ENCODE measurements around the gene BPIFB1. TPM values are rescaled to one million over a fixed set of nuclear protein-coding genes. Genes with fewer than 3 reads are reported as not detected.
A peak's percentile ranks its signal among the peaks of the same experiment; 100 is the strongest.

Gene BPIFB1
- total RNA-seq, 1 experiment from 2014 or later, result not detected

GRCh38 chr20:33291830-33292355 is 8.9 kb downstream of the BPIFB1 start:
- DNase-seq (ENCODE audit: low read depth), result no peak

- DNase-seq (ENCODE audit: low read depth), result no peak
Measured at GRCh38 chr20:33296206-33296605, 13.2 kb downstream of the BPIFB1 start.

GRCh38 chr20:33298391-33298790 is 15.4 kb downstream of the BPIFB1 start:
- no peak for DNase-seq (ENCODE audit: low read depth)

- peak; percentile 53 for DNase-seq (ENCODE audit: low read depth)
Measured at GRCh38 chr20:33299111-33299603, 16.1 kb downstream of the BPIFB1 start.

GRCh38 chr20:33301192-33301930 is 18.3 kb downstream of the BPIFB1 start:
- DNase-seq (ENCODE audit: low read depth), result peak; percentile 71

- no peak for DNase-seq (ENCODE audit: low read depth)
Measured at GRCh38 chr20:33303595-33303994, 20.6 kb downstream of the BPIFB1 start.

GRCh38 chr20:33304046-33304445 is 21.0 kb downstream of the BPIFB1 start:
- DNase-seq (ENCODE audit: low read depth), result no peak

GRCh38 chr20:33305589-33306057 is 22.6 kb downstream of the BPIFB1 start:
- peak; percentile 91 for DNase-seq (ENCODE audit: low read depth)

GRCh38 chr20:33306228-33306627 is 23.2 kb downstream of the BPIFB1 start:
- no peak for DNase-seq (ENCODE audit: low read depth)

GRCh38 chr20:33306807-33307206 is 23.8 kb downstream of the BPIFB1 start:
- DNase-seq (ENCODE audit: low read depth), result no peak

- DNase-seq (ENCODE audit: low read depth), result no peak
Measured at GRCh38 chr20:33308668-33309067, 25.7 kb downstream of the BPIFB1 start.

GRCh38 chr20:33309631-33310030 is 26.6 kb downstream of the BPIFB1 start:
- no peak for DNase-seq (ENCODE audit: low read depth)

- peak; percentile 12 for DNase-seq (ENCODE audit: low read depth)
Measured at GRCh38 chr20:33310327-33310899, 27.4 kb downstream of the BPIFB1 start.

- no peak for DNase-seq (ENCODE audit: low read depth)
Measured at GRCh38 chr20:33311011-33311410, 28.0 kb downstream of the BPIFB1 start.

- no peak for DNase-seq (ENCODE audit: low read depth)
Measured at GRCh38 chr20:33311996-33312395, 29.0 kb downstream of the BPIFB1 start.

- no peak for DNase-seq (ENCODE audit: low read depth)
Measured at GRCh38 chr20:33312583-33312982, 29.6 kb downstream of the BPIFB1 start.

GRCh38 chr20:33313686-33314314 is 30.8 kb downstream of the BPIFB1 start:
- no peak for DNase-seq (ENCODE audit: low read depth)

- DNase-seq (ENCODE audit: low read depth), result no peak
Measured at GRCh38 chr20:33316343-33316742, 33.3 kb downstream of the BPIFB1 start.

- DNase-seq (ENCODE audit: low read depth), result no peak
Measured at GRCh38 chr20:33316958-33317357, 33.9 kb downstream of the BPIFB1 start.

- no peak for DNase-seq (ENCODE audit: low read depth)
Measured at GRCh38 chr20:33317424-33318095, 34.5 kb downstream of the BPIFB1 start.

GRCh38 chr20:33318096-33318429 is 35.0 kb downstream of the BPIFB1 start:
- no peak for DNase-seq (ENCODE audit: low read depth)

- DNase-seq (ENCODE audit: low read depth), result no peak
Measured at GRCh38 chr20:33320006-33320405, 37.0 kb downstream of the BPIFB1 start.

Data from M059J (cell line).